Measurements from ENCODE around the gene AFDN. TPM values are rescaled to one million over a fixed set of nuclear protein-coding genes. Genes with fewer than 3 reads are reported as not detected.
A peak's percentile ranks its signal among the peaks of the same experiment; 100 is the strongest.

Gene AFDN
- total RNA-seq, 1 experiment from 2014 or later, result 182 TPM

DNA sequence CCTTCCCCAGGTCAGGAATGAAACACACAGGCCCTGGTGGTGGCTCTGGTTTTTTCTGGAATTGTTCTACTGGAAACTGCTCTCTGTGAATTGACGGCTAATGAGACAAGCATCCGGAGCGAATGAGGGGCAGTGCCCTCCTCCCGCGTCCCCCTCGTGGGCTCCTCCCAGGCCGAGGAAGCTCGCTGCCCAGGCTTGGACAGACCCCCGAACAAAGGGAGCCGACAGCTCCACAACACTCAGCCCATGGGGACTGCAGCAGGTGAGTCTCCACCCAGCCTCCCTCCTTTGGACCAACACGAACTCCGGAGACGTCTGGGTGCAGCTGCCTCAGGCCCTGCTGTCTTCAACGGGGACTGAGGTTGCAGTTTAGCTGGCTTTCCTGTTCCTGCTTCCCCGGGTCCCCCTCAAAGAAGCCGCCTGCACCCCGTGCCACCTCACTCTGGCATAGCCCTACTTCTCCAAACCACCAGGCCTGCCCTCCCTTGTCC, 31.3 kb upstream of the AFDN start (continued):
- TF ChIP-seq, protein P1, sequence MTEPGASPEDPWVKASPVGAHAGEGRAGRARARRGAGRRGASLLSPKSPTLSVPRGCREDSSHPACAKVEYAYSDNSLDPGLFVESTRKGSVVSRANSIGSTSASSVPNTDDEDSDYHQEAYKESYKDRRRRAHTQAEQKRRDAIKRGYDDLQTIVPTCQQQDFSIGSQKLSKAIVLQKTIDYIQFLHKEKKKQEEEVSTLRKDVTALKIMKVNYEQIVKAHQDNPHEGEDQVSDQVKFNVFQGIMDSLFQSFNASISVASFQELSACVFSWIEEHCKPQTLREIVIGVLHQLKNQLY (CRISPR knock-in tag; IDR thresholded peaks at IDR 0.05), result no peak
- TF ChIP-seq, protein P2, sequence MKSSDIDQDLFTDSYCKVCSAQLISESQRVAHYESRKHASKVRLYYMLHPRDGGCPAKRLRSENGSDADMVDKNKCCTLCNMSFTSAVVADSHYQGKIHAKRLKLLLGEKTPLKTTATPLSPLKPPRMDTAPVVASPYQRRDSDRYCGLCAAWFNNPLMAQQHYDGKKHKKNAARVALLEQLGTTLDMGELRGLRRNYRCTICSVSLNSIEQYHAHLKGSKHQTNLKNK (CRISPR knock-in tag; IDR thresholded peaks at IDR 0.05), result no peak
- TF ChIP-seq SMAD4 (CRISPR knock-in tag; IDR thresholded peaks at IDR 0.05), result no peak
- no peak for TF ChIP-seq TEAD1 (CRISPR knock-in tag; IDR thresholded peaks at IDR 0.05)
- no peak for TF ChIP-seq PRRX2 (CRISPR knock-in tag; IDR thresholded peaks at IDR 0.05)
- TF ChIP-seq RELA (CRISPR knock-in tag; IDR thresholded peaks at IDR 0.05; ENCODE audit: borderline replicate concordance), result no peak
- TF ChIP-seq, protein P3, sequence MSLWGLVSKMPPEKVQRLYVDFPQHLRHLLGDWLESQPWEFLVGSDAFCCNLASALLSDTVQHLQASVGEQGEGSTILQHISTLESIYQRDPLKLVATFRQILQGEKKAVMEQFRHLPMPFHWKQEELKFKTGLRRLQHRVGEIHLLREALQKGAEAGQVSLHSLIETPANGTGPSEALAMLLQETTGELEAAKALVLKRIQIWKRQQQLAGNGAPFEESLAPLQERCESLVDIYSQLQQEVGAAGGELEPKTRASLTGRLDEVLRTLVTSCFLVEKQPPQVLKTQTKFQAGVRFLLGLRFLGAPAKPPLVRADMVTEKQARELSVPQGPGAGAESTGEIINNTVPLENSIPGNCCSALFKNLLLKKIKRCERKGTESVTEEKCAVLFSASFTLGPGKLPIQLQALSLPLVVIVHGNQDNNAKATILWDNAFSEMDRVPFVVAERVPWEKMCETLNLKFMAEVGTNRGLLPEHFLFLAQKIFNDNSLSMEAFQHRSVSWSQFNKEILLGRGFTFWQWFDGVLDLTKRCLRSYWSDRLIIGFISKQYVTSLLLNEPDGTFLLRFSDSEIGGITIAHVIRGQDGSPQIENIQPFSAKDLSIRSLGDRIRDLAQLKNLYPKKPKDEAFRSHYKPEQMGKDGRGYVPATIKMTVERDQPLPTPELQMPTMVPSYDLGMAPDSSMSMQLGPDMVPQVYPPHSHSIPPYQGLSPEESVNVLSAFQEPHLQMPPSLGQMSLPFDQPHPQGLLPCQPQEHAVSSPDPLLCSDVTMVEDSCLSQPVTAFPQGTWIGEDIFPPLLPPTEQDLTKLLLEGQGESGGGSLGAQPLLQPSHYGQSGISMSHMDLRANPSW (CRISPR knock-in tag; conservative IDR thresholded peaks at IDR 0.05; ENCODE audit: low read depth), result no peak
- no peak for TF ChIP-seq ZBTB21 (CRISPR knock-in tag; IDR thresholded peaks at IDR 0.05; ENCODE audit: borderline replicate concordance)

DNA sequence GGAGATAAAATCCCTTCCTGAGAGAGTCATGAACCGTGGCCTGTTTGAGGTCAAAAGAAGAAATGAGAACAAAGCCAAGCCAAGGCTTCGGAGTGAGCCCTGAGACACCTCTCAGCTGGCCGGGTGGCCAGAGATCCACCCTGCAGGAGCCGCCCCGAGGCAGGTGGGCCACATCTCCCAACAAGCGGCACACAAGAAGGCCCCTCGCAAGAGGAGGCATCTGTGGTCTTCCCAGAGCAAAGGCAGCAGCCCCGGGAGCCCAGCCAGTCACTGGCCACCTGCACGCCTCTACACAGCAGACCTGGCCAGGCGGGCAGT, 30.9 kb upstream of the AFDN start:
- CTCF ChIA-PET, result no interaction called here
- H3K27me3 Mint-ChIP-seq (ENCODE audit: low read depth), result no peaks in the 10 kb centered on the region
- no peak overlapping the region for H3K27ac Mint-ChIP-seq
- ATAC-seq (no peak), DNase-seq (ENCODE audit: low spot score) (no peak)
- H3K4me3 Mint-ChIP-seq, result no peak overlapping the region
- TF ChIP-seq ZNF396 (CRISPR knock-in tag; IDR thresholded peaks at IDR 0.05; ENCODE audit: borderline replicate concordance), result no peak
- H3K36me3 Mint-ChIP-seq, result no peaks in the 10 kb centered on the region
- H3K9me3 Mint-ChIP-seq, result no peaks in the 10 kb centered on the region
- POLR2A ChIA-PET, result no interaction called here
- peaks cover 36% of the 10 kb centered on the region for H3K4me1 Mint-ChIP-seq

DNA sequence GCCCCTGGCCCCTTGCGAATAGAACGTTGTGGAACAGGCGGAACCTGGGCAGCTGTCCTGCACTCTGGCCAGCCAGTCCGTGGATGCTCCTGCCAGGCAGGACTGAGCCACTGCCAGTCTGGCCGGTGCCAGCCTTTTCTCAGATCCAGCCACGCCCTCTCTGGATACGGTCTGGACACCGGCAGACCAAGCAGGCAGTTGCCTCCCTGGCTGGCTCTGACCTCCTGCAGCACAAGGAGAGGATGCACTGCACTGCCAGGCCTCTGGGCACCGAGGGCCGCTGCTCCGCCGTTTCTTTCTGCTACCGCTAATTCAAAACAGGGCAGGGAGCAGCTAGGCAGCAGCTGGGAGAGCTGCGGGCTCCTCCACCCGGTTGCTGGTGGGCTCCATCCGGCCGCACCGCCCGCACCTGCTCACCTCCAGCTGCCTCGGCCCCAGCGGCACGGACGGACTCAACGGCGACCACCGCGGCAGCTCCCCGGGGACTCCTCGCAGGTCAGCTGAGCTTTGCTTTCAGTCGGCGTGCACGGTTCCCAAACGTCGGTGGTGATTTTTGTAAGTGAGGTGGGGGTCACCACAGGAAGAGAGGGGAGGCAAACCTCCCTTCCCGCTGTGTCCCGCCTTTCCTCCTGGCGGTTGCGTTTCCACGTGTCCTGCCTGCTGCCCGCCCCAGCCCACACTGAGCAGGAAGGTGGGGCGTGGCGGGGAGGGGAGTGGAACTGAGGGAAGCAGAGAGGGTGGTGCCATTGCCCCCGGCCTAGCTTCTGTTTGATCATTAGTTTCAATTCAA, 30.3 kb upstream of the AFDN start:
- Mint-ChIP-seq H3K27me3 (ENCODE audit: low read depth) (no peaks in the 10 kb centered on the region), H3K4me3 (no peak overlapping the region), H3K36me3 (no peaks in the 10 kb centered on the region), H3K27ac (no peak overlapping the region), H3K9me3 (no peaks in the 10 kb centered on the region), H3K4me1 (peaks cover 36% of the 10 kb centered on the region)
- POLR2A ChIA-PET, result no interaction called here
- DNase-seq (ENCODE audit: low spot score), result no peak
- ATAC-seq, result peak; percentile 30
- CTCF ChIA-PET, result no interaction called here
- TF ChIP-seq, protein P4, sequence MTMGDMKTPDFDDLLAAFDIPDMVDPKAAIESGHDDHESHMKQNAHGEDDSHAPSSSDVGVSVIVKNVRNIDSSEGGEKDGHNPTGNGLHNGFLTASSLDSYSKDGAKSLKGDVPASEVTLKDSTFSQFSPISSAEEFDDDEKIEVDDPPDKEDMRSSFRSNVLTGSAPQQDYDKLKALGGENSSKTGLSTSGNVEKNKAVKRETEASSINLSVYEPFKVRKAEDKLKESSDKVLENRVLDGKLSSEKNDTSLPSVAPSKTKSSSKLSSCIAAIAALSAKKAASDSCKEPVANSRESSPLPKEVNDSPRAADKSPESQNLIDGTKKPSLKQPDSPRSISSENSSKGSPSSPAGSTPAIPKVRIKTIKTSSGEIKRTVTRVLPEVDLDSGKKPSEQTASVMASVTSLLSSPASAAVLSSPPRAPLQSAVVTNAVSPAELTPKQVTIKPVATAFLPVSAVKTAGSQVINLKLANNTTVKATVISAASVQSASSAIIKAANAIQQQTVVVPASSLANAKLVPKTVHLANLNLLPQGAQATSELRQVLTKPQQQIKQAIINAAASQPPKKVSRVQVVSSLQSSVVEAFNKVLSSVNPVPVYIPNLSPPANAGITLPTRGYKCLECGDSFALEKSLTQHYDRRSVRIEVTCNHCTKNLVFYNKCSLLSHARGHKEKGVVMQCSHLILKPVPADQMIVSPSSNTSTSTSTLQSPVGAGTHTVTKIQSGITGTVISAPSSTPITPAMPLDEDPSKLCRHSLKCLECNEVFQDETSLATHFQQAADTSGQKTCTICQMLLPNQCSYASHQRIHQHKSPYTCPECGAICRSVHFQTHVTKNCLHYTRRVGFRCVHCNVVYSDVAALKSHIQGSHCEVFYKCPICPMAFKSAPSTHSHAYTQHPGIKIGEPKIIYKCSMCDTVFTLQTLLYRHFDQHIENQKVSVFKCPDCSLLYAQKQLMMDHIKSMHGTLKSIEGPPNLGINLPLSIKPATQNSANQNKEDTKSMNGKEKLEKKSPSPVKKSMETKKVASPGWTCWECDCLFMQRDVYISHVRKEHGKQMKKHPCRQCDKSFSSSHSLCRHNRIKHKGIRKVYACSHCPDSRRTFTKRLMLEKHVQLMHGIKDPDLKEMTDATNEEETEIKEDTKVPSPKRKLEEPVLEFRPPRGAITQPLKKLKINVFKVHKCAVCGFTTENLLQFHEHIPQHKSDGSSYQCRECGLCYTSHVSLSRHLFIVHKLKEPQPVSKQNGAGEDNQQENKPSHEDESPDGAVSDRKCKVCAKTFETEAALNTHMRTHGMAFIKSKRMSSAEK (CRISPR knock-in tag; IDR thresholded peaks at IDR 0.05; ENCODE audit: borderline replicate concordance), result no peak
- no peak for TF ChIP-seq MXD4 (CRISPR knock-in tag; IDR thresholded peaks at IDR 0.05; ENCODE audit: borderline replicate concordance)
- TF ChIP-seq, protein P5, sequence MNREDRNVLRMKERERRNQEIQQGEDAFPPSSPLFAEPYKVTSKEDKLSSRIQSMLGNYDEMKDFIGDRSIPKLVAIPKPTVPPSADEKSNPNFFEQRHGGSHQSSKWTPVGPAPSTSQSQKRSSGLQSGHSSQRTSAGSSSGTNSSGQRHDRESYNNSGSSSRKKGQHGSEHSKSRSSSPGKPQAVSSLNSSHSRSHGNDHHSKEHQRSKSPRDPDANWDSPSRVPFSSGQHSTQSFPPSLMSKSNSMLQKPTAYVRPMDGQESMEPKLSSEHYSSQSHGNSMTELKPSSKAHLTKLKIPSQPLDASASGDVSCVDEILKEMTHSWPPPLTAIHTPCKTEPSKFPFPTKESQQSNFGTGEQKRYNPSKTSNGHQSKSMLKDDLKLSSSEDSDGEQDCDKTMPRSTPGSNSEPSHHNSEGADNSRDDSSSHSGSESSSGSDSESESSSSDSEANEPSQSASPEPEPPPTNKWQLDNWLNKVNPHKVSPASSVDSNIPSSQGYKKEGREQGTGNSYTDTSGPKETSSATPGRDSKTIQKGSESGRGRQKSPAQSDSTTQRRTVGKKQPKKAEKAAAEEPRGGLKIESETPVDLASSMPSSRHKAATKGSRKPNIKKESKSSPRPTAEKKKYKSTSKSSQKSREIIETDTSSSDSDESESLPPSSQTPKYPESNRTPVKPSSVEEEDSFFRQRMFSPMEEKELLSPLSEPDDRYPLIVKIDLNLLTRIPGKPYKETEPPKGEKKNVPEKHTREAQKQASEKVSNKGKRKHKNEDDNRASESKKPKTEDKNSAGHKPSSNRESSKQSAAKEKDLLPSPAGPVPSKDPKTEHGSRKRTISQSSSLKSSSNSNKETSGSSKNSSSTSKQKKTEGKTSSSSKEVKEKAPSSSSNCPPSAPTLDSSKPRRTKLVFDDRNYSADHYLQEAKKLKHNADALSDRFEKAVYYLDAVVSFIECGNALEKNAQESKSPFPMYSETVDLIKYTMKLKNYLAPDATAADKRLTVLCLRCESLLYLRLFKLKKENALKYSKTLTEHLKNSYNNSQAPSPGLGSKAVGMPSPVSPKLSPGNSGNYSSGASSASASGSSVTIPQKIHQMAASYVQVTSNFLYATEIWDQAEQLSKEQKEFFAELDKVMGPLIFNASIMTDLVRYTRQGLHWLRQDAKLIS (CRISPR knock-in tag; IDR thresholded peaks at IDR 0.05; ENCODE audit: borderline replicate concordance), result no peak
- TF ChIP-seq, protein P6, sequence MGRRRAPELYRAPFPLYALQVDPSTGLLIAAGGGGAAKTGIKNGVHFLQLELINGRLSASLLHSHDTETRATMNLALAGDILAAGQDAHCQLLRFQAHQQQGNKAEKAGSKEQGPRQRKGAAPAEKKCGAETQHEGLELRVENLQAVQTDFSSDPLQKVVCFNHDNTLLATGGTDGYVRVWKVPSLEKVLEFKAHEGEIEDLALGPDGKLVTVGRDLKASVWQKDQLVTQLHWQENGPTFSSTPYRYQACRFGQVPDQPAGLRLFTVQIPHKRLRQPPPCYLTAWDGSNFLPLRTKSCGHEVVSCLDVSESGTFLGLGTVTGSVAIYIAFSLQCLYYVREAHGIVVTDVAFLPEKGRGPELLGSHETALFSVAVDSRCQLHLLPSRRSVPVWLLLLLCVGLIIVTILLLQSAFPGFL (CRISPR knock-in tag; IDR thresholded peaks at IDR 0.05; ENCODE audit: borderline replicate concordance), result no peak
- TF ChIP-seq, protein P7, sequence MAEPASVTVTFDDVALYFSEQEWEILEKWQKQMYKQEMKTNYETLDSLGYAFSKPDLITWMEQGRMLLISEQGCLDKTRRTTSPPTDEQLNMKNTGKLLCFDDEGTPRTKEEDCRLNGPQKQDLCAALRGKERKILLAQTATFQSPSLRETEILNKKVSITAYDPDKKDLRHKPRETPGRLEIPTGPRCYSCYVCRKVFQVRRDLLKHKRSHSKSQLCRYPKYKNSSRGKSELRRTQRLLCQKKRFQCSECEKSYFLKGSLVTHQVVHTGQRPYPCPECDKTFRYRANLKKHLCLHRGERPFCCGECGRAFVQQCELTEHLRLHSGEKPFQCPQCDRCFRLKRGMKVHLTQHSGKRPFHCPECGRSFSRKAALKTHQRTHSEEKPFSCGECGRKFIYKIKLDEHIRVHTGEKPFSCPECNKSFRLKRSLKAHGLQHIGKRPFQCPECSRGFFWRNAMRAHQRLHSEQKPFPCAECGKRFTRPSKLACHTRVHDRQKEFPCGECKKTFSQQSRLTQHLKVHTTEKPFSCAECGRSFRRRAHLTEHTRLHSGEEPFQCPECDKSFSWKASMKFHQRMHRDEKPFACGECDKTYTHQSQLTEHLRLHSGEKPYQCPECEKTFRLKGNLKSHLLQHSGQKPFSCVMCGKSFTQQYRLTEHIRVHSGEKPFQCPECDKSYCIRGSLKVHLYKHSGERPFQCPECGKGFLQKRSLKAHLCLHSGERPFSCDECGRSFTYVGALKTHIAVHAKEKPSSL (CRISPR knock-in tag; conservative IDR thresholded peaks at IDR 0.05), result no peak
